HepG2 (cell line): Measurements from ENCODE around the gene NRAS. TPM values are rescaled to one million over a fixed set of nuclear protein-coding genes. Genes with fewer than 3 reads are reported as not detected.

ENCODE experiments used
- ATAC-seq: fragments of 200-7000 bp; cut with Tn5 transposase; 3 replicates; pipeline ENCODE4 v1.9.1; 2020; ENCODE audit warnings: mild to moderate bottlenecking, moderate library complexity
- BruUV-seq: library from RNA; stranded (reverse); fragments of 400-500 nt; replicated peaks from 2 replicates; lab custom pipeline; 2021; lab: Mats Ljungman, UMichigan
- CTCF ChIA-PET: fragments of 300-600 bp; formaldehyde crosslinking; extraction: SDS; loops from one replicate; lab custom pipeline; 2021; ENCODE audit warnings: low total read pairs, inconsistent platforms, low intra/inter-chr PET ratio; lab: Yijun Ruan, JAX
- POLR2A ChIA-PET: fragments of 350-600 bp; sonication (Branson Sonifier 250); formaldehyde crosslinking; loops from one replicate; lab custom pipeline; 2020; ENCODE audit warnings: antibody characterized with exemption, inconsistent platforms; lab: Yijun Ruan, JAX
- DNase-seq: peaks from one replicate; pipeline ENCODE4 v3.0.0-alpha.2; 2015; ENCODE audit warnings: low spot score
- FAIRE-seq: peaks from 3 replicates; lab custom pipeline; 2011; peaks lifted over from hg19 to GRCh38; lab: Jason Lieb, UNC
- H2AFZ ChIP-seq: one replicate; pipeline ENCODE4 v1.6.1; 2011; ENCODE audit warnings: low read length, inconsistent platforms
- H3K27ac ChIP-seq: fragments of 300-600 bp; 3 replicates; pipeline ENCODE4 v1.8.0; 2011; ENCODE audit warnings: mixed run types, mild to moderate bottlenecking, mixed read lengths, low read length, inconsistent platforms; ENCODE audit not compliant: insufficient read depth; ENCODE audit errors: extremely low read length
- H3K27me3 ChIP-seq, 2 experiments: fragments of 200-600 bp in 1 of 2; 2 replicates in 1 of 2; 3 replicates in 1 of 2; pipeline versions ENCODE4 v1.6.0 to v1.8.0; 2011; ENCODE audit warnings: low read length in 2 of 2, mild to moderate bottlenecking in 2 of 2, moderate library complexity in 2 of 2, inconsistent platforms in 1 of 2; ENCODE audit not compliant: insufficient read depth in 2 of 2, control insufficient read depth in 1 of 2
- H3K36me3 ChIP-seq, 2 experiments: fragments of 200-600 bp in 1 of 2; replicated peaks in 1 of 2; 2 replicates in 1 of 2; 3 replicates in 1 of 2; pipeline versions ENCODE4 v1.5.1 to v1.8.0; 2011; ENCODE audit warnings: low read length in 2 of 2, inconsistent platforms in 1 of 2; ENCODE audit not compliant: insufficient read depth in 2 of 2, control insufficient read depth in 1 of 2
- H3K4me1 ChIP-seq: 2 replicates; pipeline ENCODE4 v1.5.1; 2012; ENCODE audit warnings: low read length, inconsistent platforms; ENCODE audit not compliant: insufficient read depth
- H3K4me2 ChIP-seq: 2 replicates; pipeline ENCODE4 v1.6.0; 2011; ENCODE audit warnings: low read depth, low read length, inconsistent platforms
- H3K4me3 ChIP-seq, 3 experiments: fragments of 200-600 bp in 1 of 3; sonication (generic), shearing (Covaris generic) in 1 of 3; replicated peaks in 1 of 3; 2 replicates each; pipeline ENCODE4 v1.5.1; 2011 to 2016; ENCODE audit warnings: low read length in 3 of 3, inconsistent platforms in 2 of 3, low read depth in 2 of 3, mild to moderate bottlenecking in 2 of 3, control low read depth in 1 of 3, mixed read lengths in 1 of 3; ENCODE audit not compliant: insufficient read depth in 1 of 3
- H3K79me2 ChIP-seq: one replicate; pipeline ENCODE4 v1.6.1; 2011; ENCODE audit warnings: low read length, inconsistent platforms; ENCODE audit not compliant: insufficient read depth
- H3K9ac ChIP-seq: 2 replicates; pipeline ENCODE4 v1.6.0; 2011; ENCODE audit warnings: mild to moderate bottlenecking, low read depth, low read length, inconsistent platforms; ENCODE audit not compliant: insufficient read depth
- H3K9me3 ChIP-seq: 2 replicates; pipeline ENCODE4 v1.5.1; 2012; ENCODE audit warnings: mild to moderate bottlenecking, low read length
- H4K20me1 ChIP-seq: 2 replicates; pipeline ENCODE4 v1.6.0; 2011; ENCODE audit warnings: inconsistent platforms, mild to moderate bottlenecking, low read length, moderate library complexity; ENCODE audit not compliant: insufficient read depth
- ARNT2 ChIP-seq: sonication (generic); formaldehyde crosslinking; IDR thresholded peaks from 2 replicates; pipeline ENCODE4 v1.8.0; 2022; ENCODE audit warnings: mild to moderate bottlenecking, low read depth, missing genetic modification reagents, moderate library complexity
- CENPT ChIP-seq: sonication (generic); formaldehyde crosslinking; IDR thresholded peaks from 2 replicates; pipeline ENCODE4 v1.8.0; 2022; ENCODE audit warnings: low read depth, mild to moderate bottlenecking, moderate library complexity, missing genetic modification reagents
- EED ChIP-seq: sonication (generic); formaldehyde crosslinking; IDR thresholded peaks from 2 replicates; pipeline ENCODE4 v1.5.0; 2020; ENCODE audit warnings: mild to moderate bottlenecking, missing genetic modification reagents
- HMGA1 ChIP-seq: sonication (generic); formaldehyde crosslinking; conservative IDR thresholded peaks from 2 replicates; pipeline ENCODE4 v1.4.0; 2020; ENCODE audit warnings: missing genetic modification reagents
- MTA3 ChIP-seq: sonication (generic); formaldehyde crosslinking; IDR thresholded peaks from 2 replicates; pipeline ENCODE4 v1.4.0; 2020; ENCODE audit warnings: missing genetic modification reagents
- SCMH1 ChIP-seq: sonication (generic); formaldehyde crosslinking; IDR thresholded peaks from 2 replicates; pipeline ENCODE4 v1.9.0; 2021; ENCODE audit warnings: missing genetic modification reagents, mild to moderate bottlenecking, borderline replicate concordance
- ZFP1 ChIP-seq: IDR thresholded peaks from 2 replicates; pipeline ENCODE4 v1.6.1; 2016
- ZNF3 ChIP-seq: IDR thresholded peaks from 2 replicates; pipeline ENCODE4 v1.7.0; 2017; ENCODE audit warnings: inconsistent platforms
- ZNF30 ChIP-seq: sonication (generic); formaldehyde crosslinking; IDR thresholded peaks from 2 replicates; pipeline ENCODE4 v1.5.0; 2020; ENCODE audit warnings: mild to moderate bottlenecking, missing genetic modification reagents
- ZNF337 ChIP-seq: sonication (generic); formaldehyde crosslinking; IDR thresholded peaks from 2 replicates; pipeline ENCODE4 v1.5.1; 2020; ENCODE audit warnings: missing genetic modification reagents, low read depth, mild to moderate bottlenecking, borderline replicate concordance
- ZNF446 ChIP-seq: sonication (generic); formaldehyde crosslinking; IDR thresholded peaks from 2 replicates; pipeline ENCODE4 v1.5.0; 2020; ENCODE audit warnings: mild to moderate bottlenecking, missing genetic modification reagents
- in situ Hi-C: cut with HindIII; loops from 2 replicates; pipeline ENCODE4 v1.10.0; 2017; ENCODE audit warnings: low pct_unique_long_range_greater_than_20kb; ENCODE audit not compliant: extremely low pct_ligation_motif_present
- intact Hi-C: fragments of 100-400 bp; cut with micrococcal nuclease; formaldehyde crosslinking; loops from one replicate; pipeline ENCODE4 v1.10.0; 2022; ENCODE audit not compliant: unreplicated experiment
- polyA plus RNA-seq, 8 experiments: library from polyadenylated mRNA; depleted of rRNA in 3 of 8; stranded (reverse) in 7 of 8; unstranded in 1 of 8; fragments of >200 nt; fragmentation: Illumina TruSeq in 4 of 8; extraction: Trizol in 4 of 8; gene quantifications; 2 replicates each; pipeline versions ENCODE4 v1.2.1 to v1.2.3, GENCODE V29; 2011 to 2016; ENCODE audit warnings: low read depth in 4 of 8, missing spikeins in 1 of 8, mixed read lengths in 1 of 8; ENCODE audit not compliant: insufficient read depth in 1 of 8
- total RNA-seq, 5 experiments: library from RNA; depleted of rRNA; stranded (reverse); fragments of >200 nt; fragmentation: Illumina TruSeq; extraction: Trizol; gene quantifications; 2 replicates each; pipeline ENCODE4 v1.2.3, GENCODE V29; 2016; ENCODE audit warnings: low read depth in 1 of 5
- TF ChIP-seq, protein P1 (sequence below): sonication (generic); formaldehyde crosslinking; IDR thresholded peaks from 2 replicates; pipeline ENCODE4 v1.5.0; 2020; ENCODE audit warnings: missing genetic modification reagents
- TF ChIP-seq, protein P2 (sequence below): IDR thresholded peaks from 2 replicates; pipeline ENCODE4 v1.6.1; 2012; ENCODE audit warnings: inconsistent platforms
- TF ChIP-seq, protein P3 (sequence below): sonication (generic); formaldehyde crosslinking; IDR thresholded peaks from 2 replicates; pipeline ENCODE4 v1.5.0; 2020; ENCODE audit warnings: missing genetic modification reagents, mild to moderate bottlenecking, borderline replicate concordance
- TF ChIP-seq, protein P4 (sequence below): sonication (generic); formaldehyde crosslinking; IDR thresholded peaks from 2 replicates; pipeline ENCODE4 v1.4.0; 2020; ENCODE audit warnings: missing genetic modification reagents, borderline replicate concordance

Gene NRAS
- total and polyA plus RNA-seq, 2 of the 13 experiments (the other 11 are each of a cell fraction or from before 2014, with no cell fraction given): 38.6 to 58.8 TPM

DNA sequence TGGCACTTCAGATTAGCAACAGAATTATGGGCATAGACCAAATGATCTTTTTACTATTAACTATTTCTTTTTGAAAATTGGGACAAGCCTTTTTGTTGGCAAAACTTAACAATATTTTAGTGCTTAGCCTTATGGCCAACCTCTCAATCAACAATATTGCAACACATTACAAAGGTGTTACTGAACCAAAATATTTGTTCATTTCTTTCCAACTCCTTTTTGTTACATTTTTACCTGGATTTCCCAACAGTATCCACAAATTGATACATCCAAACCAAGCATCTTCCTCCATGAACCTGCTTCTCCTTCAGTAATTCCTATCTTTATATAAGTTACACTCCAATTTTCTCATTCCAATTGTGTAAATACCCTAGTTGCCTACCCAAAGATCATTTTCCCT, 19.8 kb downstream of the NRAS start:
- DNase-seq (no peak), FAIRE-seq (no peak)
- Histone ChIP-seq H3K27me3 (no peaks in the 10 kb centered on the region), H3K9me3 (no peaks in the 10 kb centered on the region), H3K36me3 (no peaks in the 10 kb centered on the region), H3K79me2 (no peaks in the 10 kb centered on the region), H4K20me1 (no peaks in the 10 kb centered on the region), H3K9ac (no peak overlapping the region), H3K27ac (no peak overlapping the region), H3K4me1 (peaks cover 6% of the 10 kb centered on the region; the same call in 1 of the 2 replicates), H3K4me3 (no peak overlapping the region)
- no TSS peak for BruUV-seq
- POLR2A ChIA-PET: no interaction called here
- intact Hi-C loops: no loop called here
- TF ChIP-seq, protein P1, sequence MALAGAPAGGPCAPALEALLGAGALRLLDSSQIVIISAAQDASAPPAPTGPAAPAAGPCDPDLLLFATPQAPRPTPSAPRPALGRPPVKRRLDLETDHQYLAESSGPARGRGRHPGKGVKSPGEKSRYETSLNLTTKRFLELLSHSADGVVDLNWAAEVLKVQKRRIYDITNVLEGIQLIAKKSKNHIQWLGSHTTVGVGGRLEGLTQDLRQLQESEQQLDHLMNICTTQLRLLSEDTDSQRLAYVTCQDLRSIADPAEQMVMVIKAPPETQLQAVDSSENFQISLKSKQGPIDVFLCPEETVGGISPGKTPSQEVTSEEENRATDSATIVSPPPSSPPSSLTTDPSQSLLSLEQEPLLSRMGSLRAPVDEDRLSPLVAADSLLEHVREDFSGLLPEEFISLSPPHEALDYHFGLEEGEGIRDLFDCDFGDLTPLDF (CRISPR knock-in tag): no peak
- TF ChIP-seq SCMH1 (no peak), HMGA1 (no peak), EED (no peak), ZNF337 (CRISPR knock-in tag) (no peak), CENPT (CRISPR knock-in tag) (no peak), MTA3 (CRISPR knock-in tag) (no peak), ZNF30 (CRISPR knock-in tag) (no peak), ZNF446 (CRISPR knock-in tag) (no peak), ARNT2 (CRISPR knock-in tag) (no peak), ZFP1 (no peak), ZNF3 (CRISPR knock-in tag) (no peak)
- TF ChIP-seq, protein P2, sequence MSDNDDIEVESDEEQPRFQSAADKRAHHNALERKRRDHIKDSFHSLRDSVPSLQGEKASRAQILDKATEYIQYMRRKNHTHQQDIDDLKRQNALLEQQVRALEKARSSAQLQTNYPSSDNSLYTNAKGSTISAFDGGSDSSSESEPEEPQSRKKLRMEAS: no peak
- TF ChIP-seq, protein P3, sequence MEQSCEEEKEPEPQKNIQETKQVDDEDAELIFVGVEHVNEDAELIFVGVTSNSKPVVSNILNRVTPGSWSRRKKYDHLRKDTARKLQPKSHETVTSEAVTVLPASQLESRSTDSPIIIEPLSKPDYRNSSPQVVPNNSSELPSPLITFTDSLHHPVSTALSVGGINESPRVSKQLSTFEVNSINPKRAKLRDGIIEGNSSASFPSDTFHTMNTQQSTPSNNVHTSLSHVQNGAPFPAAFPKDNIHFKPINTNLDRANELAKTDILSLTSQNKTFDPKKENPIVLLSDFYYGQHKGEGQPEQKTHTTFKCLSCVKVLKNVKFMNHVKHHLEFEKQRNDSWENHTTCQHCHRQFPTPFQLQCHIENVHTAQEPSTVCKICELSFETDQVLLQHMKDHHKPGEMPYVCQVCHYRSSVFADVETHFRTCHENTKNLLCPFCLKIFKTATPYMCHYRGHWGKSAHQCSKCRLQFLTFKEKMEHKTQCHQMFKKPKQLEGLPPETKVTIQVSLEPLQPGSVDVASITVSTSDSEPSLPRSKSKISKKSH (CRISPR knock-in tag): no peak
- TF ChIP-seq, protein P4, sequence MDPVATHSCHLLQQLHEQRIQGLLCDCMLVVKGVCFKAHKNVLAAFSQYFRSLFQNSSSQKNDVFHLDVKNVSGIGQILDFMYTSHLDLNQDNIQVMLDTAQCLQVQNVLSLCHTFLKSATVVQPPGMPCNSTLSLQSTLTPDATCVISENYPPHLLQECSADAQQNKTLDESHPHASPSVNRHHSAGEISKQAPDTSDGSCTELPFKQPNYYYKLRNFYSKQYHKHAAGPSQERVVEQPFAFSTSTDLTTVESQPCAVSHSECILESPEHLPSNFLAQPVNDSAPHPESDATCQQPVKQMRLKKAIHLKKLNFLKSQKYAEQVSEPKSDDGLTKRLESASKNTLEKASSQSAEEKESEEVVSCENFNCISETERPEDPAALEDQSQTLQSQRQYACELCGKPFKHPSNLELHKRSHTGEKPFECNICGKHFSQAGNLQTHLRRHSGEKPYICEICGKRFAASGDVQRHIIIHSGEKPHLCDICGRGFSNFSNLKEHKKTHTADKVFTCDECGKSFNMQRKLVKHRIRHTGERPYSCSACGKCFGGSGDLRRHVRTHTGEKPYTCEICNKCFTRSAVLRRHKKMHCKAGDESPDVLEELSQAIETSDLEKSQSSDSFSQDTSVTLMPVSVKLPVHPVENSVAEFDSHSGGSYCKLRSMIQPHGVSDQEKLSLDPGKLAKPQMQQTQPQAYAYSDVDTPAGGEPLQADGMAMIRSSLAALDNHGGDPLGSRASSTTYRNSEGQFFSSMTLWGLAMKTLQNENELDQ: no peak
- TF ChIP-seq, all 625 proteins: peak for 0
- in situ Hi-C loops: loop anchor here (25.0 kb wide), 1 partner anchor 335 kb away; no protein-coding TSS in a partner anchor
- Histone ChIP-seq H2AFZ (no peak overlapping the region), H3K4me2 (no peak overlapping the region)
- CTCF ChIA-PET: no interaction called here
- ATAC-seq: no peak
